GM12878 (cell line): ENCODE data around the gene PLEKHM1. TPM values are rescaled to one million over a fixed set of nuclear protein-coding genes. Genes with fewer than 3 reads are reported as not detected.

Experiments
- MEF2A ChIP-seq: IDR thresholded peaks from 2 replicates; pipeline ENCODE4 v1.6.1; 2011; ENCODE audit warnings: low read depth, mild to moderate bottlenecking, low read length, moderate library complexity; ENCODE audit not compliant: insufficient read depth
- ZNF622 ChIP-seq: fragments of 450-650 bp; IDR thresholded peaks from 2 replicates; pipeline ENCODE4 v1.6.1; 2017; ENCODE audit warnings: mild to moderate bottlenecking, inconsistent platforms
- polyA plus RNA-seq, 11 experiments: library from polyadenylated mRNA; depleted of rRNA in 4 of 11; unstranded in 6 of 11; stranded (reverse) in 5 of 11; fragments of >200 nt; fragmentation: Nextera tagmentation in 4 of 11; fragmentation: Illumina TruSeq in 1 of 11; extraction: Ambion mirVana in 4 of 11; extraction: Trizol in 1 of 11; gene quantifications; 1 replicate in 1 of 11; 2 replicates in 10 of 11; pipeline versions ENCODE4 v1.2.1 to v1.2.3, GENCODE V29; 2011 to 2016; ENCODE audit warnings: inconsistent platforms in 2 of 11, missing spikeins in 2 of 11, low read depth in 1 of 11
- total RNA-seq, 4 experiments: library from RNA; depleted of rRNA in 3 of 4; stranded (reverse); fragments of >200 nt in 3 of 4; fragmentation: Illumina TruSeq in 1 of 4; extraction: Trizol in 1 of 4; gene quantifications; 2 replicates each; pipeline versions ENCODE4 v1.2.1 to v1.2.3, GENCODE V29; 2013 to 2021
- TF ChIP-seq, protein P1 (sequence below): IDR thresholded peaks from 2 replicates; pipeline ENCODE4 v1.6.1; 2012; ENCODE audit warnings: improper control_type of control experiment, low read depth, low read length; ENCODE audit not compliant: insufficient replicate concordance
- TF ChIP-seq, protein P2 (sequence below): fragments of 450-650 bp; IDR thresholded peaks from 2 replicates; pipeline ENCODE4 v1.6.1; 2014; ENCODE audit warnings: mild to moderate bottlenecking

PLEKHM1 gene
- total and polyA plus RNA-seq, 10 of the 15 experiments (the other 5 are each of a cell fraction or from before 2014, with no cell fraction given): 0.21 to 27.8 (median 9.4) TPM

DNA sequence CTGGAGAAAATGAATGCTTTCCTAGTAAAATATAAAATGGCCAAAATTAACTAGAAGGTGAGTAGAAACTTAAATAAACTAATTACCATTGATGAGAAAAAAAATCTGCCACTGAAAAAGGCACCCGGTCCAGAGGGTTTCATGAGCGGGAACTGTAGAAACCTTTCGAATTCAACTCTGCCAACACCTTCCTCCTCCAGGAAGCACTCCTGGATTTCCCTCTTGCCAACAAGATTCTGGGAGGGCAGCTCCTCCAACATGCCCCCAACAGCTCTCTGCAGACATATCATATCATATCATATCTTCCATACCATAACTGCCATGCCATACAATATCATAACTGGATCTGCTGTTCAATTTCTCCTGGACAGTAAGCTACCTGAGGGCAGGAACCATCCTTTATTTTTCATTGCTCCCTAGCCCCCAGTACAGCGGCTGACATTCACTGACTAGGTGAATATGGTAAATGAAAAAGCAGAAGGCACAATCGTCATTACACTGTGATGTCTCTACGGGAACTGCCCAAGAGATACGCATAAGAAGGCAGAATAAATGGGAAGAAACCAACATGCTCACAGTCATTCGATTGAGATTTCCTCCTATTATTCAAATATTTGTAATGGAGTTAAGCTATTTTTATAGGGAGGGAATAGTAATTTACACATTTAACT lies 67.1 kb downstream of the PLEKHM1 start (continued):
- TF ChIP-seq, protein P1, sequence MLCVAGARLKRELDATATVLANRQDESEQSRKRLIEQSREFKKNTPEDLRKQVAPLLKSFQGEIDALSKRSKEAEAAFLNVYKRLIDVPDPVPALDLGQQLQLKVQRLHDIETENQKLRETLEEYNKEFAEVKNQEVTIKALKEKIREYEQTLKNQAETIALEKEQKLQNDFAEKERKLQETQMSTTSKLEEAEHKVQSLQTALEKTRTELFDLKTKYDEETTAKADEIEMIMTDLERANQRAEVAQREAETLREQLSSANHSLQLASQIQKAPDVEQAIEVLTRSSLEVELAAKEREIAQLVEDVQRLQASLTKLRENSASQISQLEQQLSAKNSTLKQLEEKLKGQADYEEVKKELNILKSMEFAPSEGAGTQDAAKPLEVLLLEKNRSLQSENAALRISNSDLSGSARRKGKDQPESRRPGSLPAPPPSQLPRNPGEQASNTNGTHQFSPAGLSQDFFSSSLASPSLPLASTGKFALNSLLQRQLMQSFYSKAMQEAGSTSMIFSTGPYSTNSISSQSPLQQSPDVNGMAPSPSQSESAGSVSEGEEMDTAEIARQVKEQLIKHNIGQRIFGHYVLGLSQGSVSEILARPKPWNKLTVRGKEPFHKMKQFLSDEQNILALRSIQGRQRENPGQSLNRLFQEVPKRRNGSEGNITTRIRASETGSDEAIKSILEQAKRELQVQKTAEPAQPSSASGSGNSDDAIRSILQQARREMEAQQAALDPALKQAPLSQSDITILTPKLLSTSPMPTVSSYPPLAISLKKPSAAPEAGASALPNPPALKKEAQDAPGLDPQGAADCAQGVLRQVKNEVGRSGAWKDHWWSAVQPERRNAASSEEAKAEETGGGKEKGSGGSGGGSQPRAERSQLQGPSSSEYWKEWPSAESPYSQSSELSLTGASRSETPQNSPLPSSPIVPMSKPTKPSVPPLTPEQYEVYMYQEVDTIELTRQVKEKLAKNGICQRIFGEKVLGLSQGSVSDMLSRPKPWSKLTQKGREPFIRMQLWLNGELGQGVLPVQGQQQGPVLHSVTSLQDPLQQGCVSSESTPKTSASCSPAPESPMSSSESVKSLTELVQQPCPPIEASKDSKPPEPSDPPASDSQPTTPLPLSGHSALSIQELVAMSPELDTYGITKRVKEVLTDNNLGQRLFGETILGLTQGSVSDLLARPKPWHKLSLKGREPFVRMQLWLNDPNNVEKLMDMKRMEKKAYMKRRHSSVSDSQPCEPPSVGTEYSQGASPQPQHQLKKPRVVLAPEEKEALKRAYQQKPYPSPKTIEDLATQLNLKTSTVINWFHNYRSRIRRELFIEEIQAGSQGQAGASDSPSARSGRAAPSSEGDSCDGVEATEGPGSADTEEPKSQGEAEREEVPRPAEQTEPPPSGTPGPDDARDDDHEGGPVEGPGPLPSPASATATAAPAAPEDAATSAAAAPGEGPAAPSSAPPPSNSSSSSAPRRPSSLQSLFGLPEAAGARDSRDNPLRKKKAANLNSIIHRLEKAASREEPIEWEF: no peak
- TF ChIP-seq ZNF622 (no peak), MEF2A (no peak)
- TF ChIP-seq, protein P2, sequence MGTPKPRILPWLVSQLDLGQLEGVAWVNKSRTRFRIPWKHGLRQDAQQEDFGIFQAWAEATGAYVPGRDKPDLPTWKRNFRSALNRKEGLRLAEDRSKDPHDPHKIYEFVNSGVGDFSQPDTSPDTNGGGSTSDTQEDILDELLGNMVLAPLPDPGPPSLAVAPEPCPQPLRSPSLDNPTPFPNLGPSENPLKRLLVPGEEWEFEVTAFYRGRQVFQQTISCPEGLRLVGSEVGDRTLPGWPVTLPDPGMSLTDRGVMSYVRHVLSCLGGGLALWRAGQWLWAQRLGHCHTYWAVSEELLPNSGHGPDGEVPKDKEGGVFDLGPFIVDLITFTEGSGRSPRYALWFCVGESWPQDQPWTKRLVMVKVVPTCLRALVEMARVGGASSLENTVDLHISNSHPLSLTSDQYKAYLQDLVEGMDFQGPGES: no peak
- TF ChIP-seq, all 136 proteins: peak for 0
